ENCODE data around the gene DOLPP1. TPM values are rescaled to one million over a fixed set of nuclear protein-coding genes. Genes with fewer than 3 reads are reported as not detected.
A peak's percentile ranks its signal among the peaks of the same experiment; 100 is the strongest.

The DOLPP1 gene
- total and polyA plus RNA-seq, 3 donors from 2014 or later, result 14.0 to 17.9 (median 14.4) TPM

GRCh38 chr9:129064499-129064908, 16.4 kb upstream of the DOLPP1 start:
- whole genome bisulfite sequencing, 2 donors, result 95% methylated on average over 8 of the region's 8 CpGs

GRCh38 chr9:129068110-129068509, 12.8 kb upstream of the DOLPP1 start:
- no peak for TF ChIP-seq POLR2A (IDR thresholded peaks at IDR 0.05)
- TF ChIP-seq, protein P1, sequence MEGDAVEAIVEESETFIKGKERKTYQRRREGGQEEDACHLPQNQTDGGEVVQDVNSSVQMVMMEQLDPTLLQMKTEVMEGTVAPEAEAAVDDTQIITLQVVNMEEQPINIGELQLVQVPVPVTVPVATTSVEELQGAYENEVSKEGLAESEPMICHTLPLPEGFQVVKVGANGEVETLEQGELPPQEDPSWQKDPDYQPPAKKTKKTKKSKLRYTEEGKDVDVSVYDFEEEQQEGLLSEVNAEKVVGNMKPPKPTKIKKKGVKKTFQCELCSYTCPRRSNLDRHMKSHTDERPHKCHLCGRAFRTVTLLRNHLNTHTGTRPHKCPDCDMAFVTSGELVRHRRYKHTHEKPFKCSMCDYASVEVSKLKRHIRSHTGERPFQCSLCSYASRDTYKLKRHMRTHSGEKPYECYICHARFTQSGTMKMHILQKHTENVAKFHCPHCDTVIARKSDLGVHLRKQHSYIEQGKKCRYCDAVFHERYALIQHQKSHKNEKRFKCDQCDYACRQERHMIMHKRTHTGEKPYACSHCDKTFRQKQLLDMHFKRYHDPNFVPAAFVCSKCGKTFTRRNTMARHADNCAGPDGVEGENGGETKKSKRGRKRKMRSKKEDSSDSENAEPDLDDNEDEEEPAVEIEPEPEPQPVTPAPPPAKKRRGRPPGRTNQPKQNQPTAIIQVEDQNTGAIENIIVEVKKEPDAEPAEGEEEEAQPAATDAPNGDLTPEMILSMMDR (IDR thresholded peaks at IDR 0.05), result no peak
- DNase-seq, result no peak
- intact Hi-C loops (cut with DNase I; ENCODE audit: low total_unique reads), result no loop called here

More at GRCh38 chr9:129064499-129064908, 16.4 kb upstream of the DOLPP1 start:
- Histone ChIP-seq H3K36me3 (ENCODE audit: low read depth, missing control alignments) (no peaks in the 10 kb centered on the region), H3K4me1 (no peaks in the 10 kb centered on the region), H3K27ac (no peak overlapping the region), H3K27me3 (no peaks in the 10 kb centered on the region), H3K4me3 (no peak overlapping the region), H3K9me3 (no peaks in the 10 kb centered on the region)
- TF ChIP-seq POLR2A (IDR thresholded peaks at IDR 0.05), result no peak
- TF ChIP-seq, protein P1 (IDR thresholded peaks at IDR 0.05), result no peak
- DNase-seq, result no peak
- intact Hi-C loops (cut with DNase I; ENCODE audit: low total_unique reads), result no loop called here

GRCh38 chr9:129068990-129069861, 11.7 kb upstream of the DOLPP1 start:
- Histone ChIP-seq H3K27me3 (no peaks in the 10 kb centered on the region), H3K36me3 (ENCODE audit: low read depth, missing control alignments) (no peaks in the 10 kb centered on the region), H3K4me3 (no peak overlapping the region), H3K9me3 (no peaks in the 10 kb centered on the region), H3K4me1 (no peaks in the 10 kb centered on the region), H3K27ac (no peak overlapping the region)
- intact Hi-C loops (cut with DNase I; ENCODE audit: low total_unique reads), result no loop called here
- TF ChIP-seq POLR2A (IDR thresholded peaks at IDR 0.05), result no peak
- TF ChIP-seq, protein P1 (IDR thresholded peaks at IDR 0.05), result no peak
- 72 to 87% methylated on average over 16 to 30 of the region's 31 CpGs for WGBS, 2 donors
- DNase-seq, result peak; percentile 72

More at GRCh38 chr9:129068110-129068509, 12.8 kb upstream of the DOLPP1 start:
- H3K27ac ChIP-seq, result no peak overlapping the region
- H3K27me3 ChIP-seq, result no peaks in the 10 kb centered on the region
- 89 to 93% methylated on average over 8 to 19 of the region's 19 CpGs for WGBS, 2 donors
- H3K9me3 ChIP-seq, result no peaks in the 10 kb centered on the region
- H3K36me3 ChIP-seq (ENCODE audit: low read depth, missing control alignments), result no peaks in the 10 kb centered on the region
- H3K4me1 ChIP-seq, result no peaks in the 10 kb centered on the region
- no peak overlapping the region for H3K4me3 ChIP-seq

DNA sequence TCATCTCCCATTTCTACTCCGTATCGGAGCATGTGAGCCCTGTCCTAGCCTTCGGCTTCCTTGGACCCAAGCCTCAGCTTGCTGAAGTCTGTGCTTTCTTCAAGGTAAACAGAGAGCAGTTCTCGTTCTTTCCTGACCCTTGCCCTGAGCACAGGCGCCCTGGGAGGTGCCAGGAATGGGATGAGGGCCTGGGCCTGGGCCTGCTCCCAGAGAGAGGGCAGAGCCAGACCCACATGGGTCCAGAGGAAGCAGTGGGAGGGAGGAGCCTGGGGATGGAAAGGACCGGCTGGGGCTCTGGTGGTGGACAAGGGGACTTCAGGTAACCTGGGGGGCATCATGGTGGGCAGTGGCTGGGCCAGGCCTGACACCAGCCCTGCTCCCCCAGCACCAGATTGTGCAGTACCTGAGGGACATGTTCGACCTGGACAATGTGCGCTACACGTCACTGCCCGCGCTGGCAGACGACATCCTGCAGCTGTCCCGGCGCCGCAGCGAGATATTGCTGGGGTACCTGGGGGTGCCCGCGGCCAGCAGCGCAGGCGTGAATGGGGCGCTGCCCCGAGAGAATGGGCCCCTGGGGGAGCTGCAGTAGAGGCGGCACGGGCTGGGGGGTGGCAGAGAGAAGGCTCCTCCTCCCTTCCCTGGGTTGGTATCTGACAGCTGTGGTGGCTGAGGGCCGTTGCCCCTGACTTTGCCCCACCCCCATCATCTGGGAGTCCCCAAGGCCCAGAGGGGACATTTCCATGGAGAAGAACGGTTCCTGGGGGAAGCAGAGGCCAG, 10.9 kb upstream of the DOLPP1 start:
- Histone ChIP-seq H3K4me1 (no peaks in the 10 kb centered on the region), H3K27ac (no peak overlapping the region), H3K27me3 (no peaks in the 10 kb centered on the region), H3K36me3 (ENCODE audit: low read depth, missing control alignments) (no peaks in the 10 kb centered on the region), H3K4me3 (no peak overlapping the region), H3K9me3 (no peaks in the 10 kb centered on the region)
- 83 to 91% methylated on average over 17 to 26 of the region's 26 CpGs for WGBS, 2 donors
- TF ChIP-seq, protein P1 (IDR thresholded peaks at IDR 0.05), result no peak
- TF ChIP-seq POLR2A (IDR thresholded peaks at IDR 0.05), result no peak
- no peak for DNase-seq
- intact Hi-C loops (cut with DNase I; ENCODE audit: low total_unique reads), result no loop called here

All from testis (tissue), 3 donors.